Activated CD8-positive, alpha-beta memory T cell treated with anti-CD3 and anti-CD28 coated beads for 4 hours (primary cell): Measurements from ENCODE around the gene CDK2.
A peak's percentile ranks its signal among the peaks of the same experiment; 100 is the strongest.

Experiments
- DNase-seq, 2 donors: peaks; one replicate each; pipeline ENCODE4 v3.0.0-alpha.2; 2020; ENCODE audit warnings: low read depth in 2 of 2

The CDK2 gene

DNA sequence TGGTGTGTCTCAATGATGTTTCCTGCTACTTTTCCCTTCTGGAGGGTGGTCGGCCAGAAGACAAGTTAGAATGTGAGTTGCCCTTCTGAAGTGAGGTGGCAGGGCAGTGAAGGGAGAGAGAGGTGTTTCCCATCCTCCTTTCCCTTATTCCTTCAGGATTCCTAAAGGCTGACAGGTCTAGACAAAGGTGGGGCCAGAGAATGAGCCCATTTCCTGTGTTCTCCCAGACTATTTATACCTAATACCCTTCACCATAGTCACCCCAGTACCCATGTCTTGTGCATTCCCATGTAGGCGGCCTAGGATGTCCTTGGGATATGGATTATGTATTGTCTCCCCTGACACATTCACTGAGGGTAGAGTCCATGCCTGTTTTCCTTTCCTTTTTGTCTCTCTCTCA, 28.6 kb upstream of the CDK2 start:
- DNase-seq = no peak

GRCh38 chr12:55938826-55939501, 27.7 kb upstream of the CDK2 start:
- no peak for DNase-seq

GRCh38 chr12:55940065-55940732, 26.4 kb upstream of the CDK2 start:
- peak; percentile 64 to 68 for DNase-seq

DNA sequence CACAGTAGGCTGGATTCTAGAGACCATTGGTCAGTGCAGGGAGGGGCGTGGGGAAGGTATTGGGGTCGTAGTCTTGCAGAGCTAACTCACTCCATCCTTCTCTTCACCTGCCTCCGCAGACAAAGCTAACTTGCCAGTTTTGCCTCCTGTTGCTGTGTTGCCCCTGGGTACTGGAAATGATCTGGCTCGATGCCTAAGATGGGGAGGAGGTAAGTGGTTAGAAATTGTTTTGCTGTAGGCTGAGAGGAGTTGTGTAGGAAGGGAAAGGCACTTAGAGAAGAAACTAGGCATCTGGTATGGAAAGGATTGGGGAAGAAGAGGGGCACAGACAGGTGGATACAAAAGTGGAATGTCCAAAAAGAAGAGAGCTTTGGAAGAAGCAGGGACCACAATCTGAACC, 24.6 kb upstream of the CDK2 start:
- DNase-seq = no peak

DNA sequence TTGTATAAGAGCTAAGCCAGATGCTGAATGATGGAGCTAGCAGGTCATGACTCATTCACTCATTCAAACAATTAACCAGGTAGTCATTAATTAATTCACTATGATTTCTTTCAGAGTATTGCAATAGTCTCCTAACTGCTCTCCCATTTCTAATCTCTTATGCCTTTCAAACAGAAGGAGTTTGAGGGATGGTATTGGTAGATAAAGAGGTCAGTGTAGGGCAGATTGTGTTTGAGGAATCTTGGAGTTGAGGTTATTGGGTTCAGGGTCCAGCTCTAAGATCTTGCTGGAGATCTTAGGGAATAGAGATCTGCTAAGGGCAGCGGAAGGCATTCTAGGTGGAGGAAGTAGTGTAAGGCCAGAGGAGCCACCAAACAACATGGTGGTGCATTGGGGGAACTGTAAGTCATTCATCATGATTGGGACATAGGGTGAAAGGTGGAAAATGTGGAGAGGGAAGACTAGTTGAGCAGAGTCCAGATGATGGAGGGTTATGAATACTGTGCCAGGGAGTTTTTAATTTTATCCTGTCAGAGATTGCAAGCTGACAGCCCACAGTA, 24.0 kb upstream of the CDK2 start:
- DNase-seq = no peak

- DNase-seq = no peak
These were observed 20.1 kb upstream of the CDK2 start for GRCh38 chr12:55946553-55946952.

DNA sequence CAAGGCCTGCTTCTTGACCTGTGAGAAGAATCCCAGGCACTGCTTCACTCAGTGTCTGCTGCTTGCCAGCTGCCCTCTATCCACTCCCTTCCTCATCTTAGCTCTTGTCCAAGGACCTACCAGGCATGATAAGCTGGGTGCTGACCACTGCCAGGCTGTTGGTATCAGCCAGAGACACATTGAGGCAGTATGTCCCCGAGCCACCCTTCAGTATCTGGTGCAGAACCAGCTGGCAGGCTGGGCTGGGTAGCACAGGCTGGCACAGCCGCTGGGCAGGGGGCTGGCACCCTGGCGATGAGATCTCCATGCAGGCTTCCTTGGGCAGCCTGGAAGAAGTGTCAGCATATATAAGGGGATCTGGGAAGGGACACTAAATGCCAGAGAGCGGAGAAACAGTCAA, 11.3 kb upstream of the CDK2 start:
- DNase-seq = no peak

DNA sequence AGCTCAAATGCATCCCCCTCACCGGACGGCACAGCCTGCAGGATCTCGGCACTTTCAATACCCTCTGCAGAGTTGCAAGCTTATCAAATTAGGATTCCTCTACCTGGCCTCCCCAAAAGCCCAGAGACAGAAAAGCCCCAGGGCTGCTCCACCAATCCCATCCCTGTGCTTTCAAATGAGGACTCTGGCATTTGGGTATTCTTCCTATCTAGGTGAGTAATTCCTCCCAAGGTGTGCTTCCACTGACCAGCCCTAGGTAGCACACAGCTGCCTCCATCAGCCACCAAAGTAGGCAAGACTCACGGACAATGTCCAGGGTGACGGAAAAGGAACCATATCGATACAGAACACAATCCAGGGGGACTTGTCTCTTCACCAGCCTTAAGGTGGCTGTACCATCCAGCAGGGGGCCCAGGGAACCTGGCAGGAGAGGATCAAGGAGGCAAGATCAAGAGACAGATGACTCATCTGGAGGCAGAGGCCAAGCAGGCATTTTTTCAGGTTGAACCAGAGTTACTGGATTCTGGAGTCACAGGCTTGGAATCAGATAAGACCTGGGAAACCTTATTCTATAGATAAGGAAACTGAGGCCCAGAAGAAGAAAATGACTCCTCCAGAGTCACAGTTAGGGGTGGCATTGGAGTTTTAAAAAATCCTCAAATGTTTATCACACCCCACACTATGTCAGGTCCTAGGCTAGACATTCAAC, 10.7 kb upstream of the CDK2 start:
- DNase-seq = no peak

GRCh38 chr12:55957106-55957859, 9.3 kb upstream of the CDK2 start:
- no peak for DNase-seq

GRCh38 chr12:55963760-55964159, 2.9 kb upstream of the CDK2 start:
- no peak for DNase-seq

DNA sequence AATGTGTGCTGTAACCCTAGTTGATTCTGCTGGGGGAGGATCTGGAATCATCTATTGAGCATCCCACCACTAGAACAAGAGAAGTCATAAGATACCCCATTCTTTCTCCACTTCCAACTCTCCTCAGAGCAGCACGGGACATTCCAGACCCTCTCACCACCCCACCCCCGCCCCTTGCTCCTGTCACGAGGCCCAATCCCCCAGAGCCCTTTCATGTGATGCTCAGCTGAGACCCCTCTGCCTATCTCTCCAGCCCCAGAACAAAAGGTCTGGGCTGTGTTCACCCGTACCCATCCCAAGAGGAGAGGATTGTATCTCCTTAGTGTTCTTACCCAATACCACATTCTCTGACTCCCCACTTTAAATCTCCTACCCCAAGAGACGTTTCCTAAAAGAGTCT, 1.4 kb upstream of the CDK2 start:
- DNase-seq = no peak

- no peak for DNase-seq
These were observed 656 bp upstream of the CDK2 start, which contains the start of gene PMEL for GRCh38 chr12:55965941-55966407. Gene PMEL, minus strand, starts transcription at chr12:55966042. Its CDS starts 31 bp downstream, at chr12:55966011.

DNA sequence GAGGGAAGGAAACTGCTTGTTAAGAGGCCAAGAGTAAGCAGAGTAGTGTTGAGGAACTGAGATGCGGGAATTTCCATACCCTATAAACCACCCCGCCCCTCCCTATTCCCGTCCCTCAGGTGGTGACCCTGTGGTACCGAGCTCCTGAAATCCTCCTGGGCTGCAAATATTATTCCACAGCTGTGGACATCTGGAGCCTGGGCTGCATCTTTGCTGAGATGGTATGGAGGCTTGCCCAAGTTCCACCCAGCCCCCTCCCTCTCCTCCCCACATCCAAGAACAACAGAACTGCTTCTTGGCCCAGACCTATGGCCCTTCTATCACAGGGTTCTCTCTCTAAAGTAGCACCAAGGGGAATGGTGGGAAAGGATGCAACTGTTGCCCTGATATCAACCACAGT, 2.7 kb downstream of the CDK2 start:
- no peak for DNase-seq

GRCh38 chr12:55970775-55971174, 4.1 kb downstream of the CDK2 start:
- DNase-seq = no peak

DNA sequence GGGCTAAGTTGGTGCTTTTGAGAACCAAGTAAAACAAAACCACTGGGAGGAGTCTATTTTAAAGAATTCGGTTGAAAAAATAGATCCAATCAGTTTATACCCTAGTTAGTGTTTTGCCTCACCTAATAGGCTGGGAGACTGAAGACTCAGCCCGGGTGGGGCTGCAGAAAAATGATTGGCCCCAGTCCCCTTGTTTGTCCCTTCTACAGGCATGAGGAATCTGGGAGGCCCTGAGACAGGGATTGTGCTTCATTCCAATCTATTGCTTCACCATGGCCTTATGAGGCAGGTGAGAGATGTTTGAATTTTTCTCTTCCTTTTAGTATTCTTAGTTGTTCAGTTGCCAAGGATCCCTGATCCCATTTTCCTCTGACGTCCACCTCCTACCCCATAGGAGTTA, 5.4 kb downstream of the CDK2 start:
- no peak for DNase-seq

GRCh38 chr12:55972456-55972855, 5.8 kb downstream of the CDK2 start:
- DNase-seq = no peak

- DNase-seq = no peak
These were observed 6.4 kb downstream of the CDK2 start for GRCh38 chr12:55972911-55973598.

GRCh38 chr12:55973599-55974307, 7.1 kb downstream of the CDK2 start, which contains the start of gene RAB5B:
Gene RAB5B, plus strand, starts transcription at chr12:55974078. Its CDS starts 12,883 bp downstream, at chr12:55986961.
- peak; percentile 94 to 99 for DNase-seq

GRCh38 chr12:55974308-55974730, 7.7 kb downstream of the CDK2 start:
- peak in 1 of 2 donors; percentile 14 for DNase-seq

- DNase-seq = no peak
These were observed 11.8 kb downstream of the CDK2 start for GRCh38 chr12:55978393-55978792.
